NCI-H128 (cell line): Measurements from ENCODE around the gene CLBA1.

Experiments used
- DNase-seq: peaks from one replicate; lab custom pipeline; 2025; ENCODE audit not compliant: unreplicated experiment; lab: John Stamatoyannopoulos, UW

The CLBA1 gene

GRCh38 chr14:105043641-105044040, 58.1 kb downstream of the CLBA1 start:
- DNase-seq = no peak
